ENCODE results near the gene PCDHA9.
"Not testable (repeated sequence)": the region's sequence is repeated elsewhere in the genome, so short reads cannot be mapped to it uniquely, and the experiment has no call there.

The PCDHA9 gene

GRCh38 chr5:140835622-140836510 is 12.3 kb upstream of the PCDHA9 start:
- no peak for DNase-seq

- no peak for DNase-seq
Measured at GRCh38 chr5:140840978-140841962, 6.9 kb upstream of the PCDHA9 start, which contains the start of gene PCDHA8. PCDHA8 (plus strand) TSS chr5:140841187; CDS start chr5:140841322, 135 bp downstream.

- no peak for DNase-seq
Measured at GRCh38 chr5:140842798-140843733, 5.1 kb upstream of the PCDHA9 start.

- DNase-seq = not testable (repeated sequence)
Measured at GRCh38 chr5:140849831-140850634, 1.9 kb downstream of the PCDHA9 start.

GRCh38 chr5:140855772-140856674 is 7.8 kb downstream of the PCDHA9 start, which contains the start of gene PCDHA10:
PCDHA10 (plus strand) TSS chr5:140855897; CDS start chr5:140856049, 152 bp downstream.
- DNase-seq = no peak

- DNase-seq = no peak
Measured at GRCh38 chr5:140857177-140857986, 9.2 kb downstream of the PCDHA9 start.

- no peak for DNase-seq
Measured at GRCh38 chr5:140857987-140858240, 9.7 kb downstream of the PCDHA9 start.

- DNase-seq = no peak
Measured at GRCh38 chr5:140862441-140863295, 14.5 kb downstream of the PCDHA9 start.

GRCh38 chr5:140868721-140869554 is 20.8 kb downstream of the PCDHA9 start, which contains the start of gene PCDHA11:
PCDHA11 (plus strand) TSS chr5:140868957; CDS start chr5:140869104, 147 bp downstream.
- no peak for DNase-seq

GRCh38 chr5:140869555-140869886 is 21.3 kb downstream of the PCDHA9 start:
- no peak for DNase-seq

- DNase-seq = no peak
Measured at GRCh38 chr5:140870221-140871201, 22.3 kb downstream of the PCDHA9 start.

GRCh38 chr5:140875085-140876065 is 27.2 kb downstream of the PCDHA9 start, which contains the start of gene PCDHA12:
PCDHA12 (plus strand) TSS chr5:140875308; CDS start chr5:140875473, 165 bp downstream.
- no peak for DNase-seq

GRCh38 chr5:140876541-140877261 is 28.5 kb downstream of the PCDHA9 start:
- DNase-seq = not testable (repeated sequence)

- DNase-seq = no peak
Measured at GRCh38 chr5:140877262-140877581, 29.0 kb downstream of the PCDHA9 start.
